Activated naive CD4-positive, alpha-beta T cell treated with anti-CD3 and anti-CD28 coated beads for 36 hours (primary cell): Measurements from ENCODE around the gene FSTL4. TPM values are rescaled to one million over a fixed set of nuclear protein-coding genes. Genes with fewer than 3 reads are reported as not detected.

Experiments used
- CTCF ChIA-PET: fragments of 350-600 bp; sonication (Branson Sonifier 250); formaldehyde crosslinking; loops from one replicate; lab custom pipeline; 2021; ENCODE audit warnings: antibody characterized with exemption; lab: Charles Lee
- DNase-seq: peaks from one replicate; pipeline ENCODE4 v3.0.0-alpha.2; 2020
- H3K27ac Mint-ChIP-seq: one replicate; pipeline ENCODE4 v1.8.0; 2021; ENCODE audit warnings: mild to moderate bottlenecking, mixed read lengths
- H3K27me3 Mint-ChIP-seq: one replicate; pipeline ENCODE4 v1.8.0; 2021; ENCODE audit warnings: low read depth, mixed read lengths
- H3K36me3 Mint-ChIP-seq: one replicate; pipeline ENCODE4 v1.8.0; 2021; ENCODE audit warnings: low read depth, mixed read lengths
- H3K4me1 Mint-ChIP-seq: one replicate; pipeline ENCODE4 v1.8.0; 2021; ENCODE audit warnings: low read depth, mixed read lengths
- H3K4me3 Mint-ChIP-seq: one replicate; pipeline ENCODE4 v1.8.0; 2021; ENCODE audit warnings: mild to moderate bottlenecking, moderate library complexity, mixed read lengths
- H3K9me3 Mint-ChIP-seq: one replicate; pipeline ENCODE4 v1.8.0; 2021; ENCODE audit warnings: mixed read lengths
- intact Hi-C: fragments of 100-400 bp; cut with micrococcal nuclease; formaldehyde crosslinking; loops from one replicate; pipeline ENCODE4 v1.15.1; 2023
- total RNA-seq, 2 experiments: library from RNA; stranded (reverse); gene quantifications; one replicate each; pipeline ENCODE4 v1.2.3, GENCODE V29; 2021

FSTL4 gene
- under 1 TPM; 0.29 to 0.30 TPM for total RNA-seq

- Mint-ChIP-seq H3K4me3 (peak within 1 kb of the TSS; percentile 65), H3K27me3 (peaks cover 54% of the 10 kb centered on the region), H3K4me1 (peaks cover 12% of the 10 kb centered on the region), H3K27ac (no peak within 1 kb of the TSS), H3K9me3 (no peaks in the 10 kb centered on the region), H3K36me3 (no peaks in the 10 kb centered on the region)
- CTCF ChIA-PET: interaction anchor here (0.9 kb wide), 1 partner anchor 12 kb away, joined by 3 read pairs; no protein-coding TSS in a partner anchor
- peak; percentile 27 for DNase-seq
- intact Hi-C loops: loop anchor here (10.0 kb wide), 1 partner anchor 332 kb away; no protein-coding TSS in a partner anchor
Observed at GRCh38 chr5:133612249-133612860, at the start of gene FSTL4. TSS of gene FSTL4 (minus strand) at chr5:133612541.

- intact Hi-C loops: no loop called here
- Mint-ChIP-seq H3K9me3 (no peaks in the 10 kb centered on the region), H3K4me1 (no peaks in the 10 kb centered on the region), H3K4me3 (no peak overlapping the region), H3K36me3 (no peaks in the 10 kb centered on the region), H3K27ac (no peak overlapping the region), H3K27me3 (peaks cover 4% of the 10 kb centered on the region)
- CTCF ChIA-PET: no interaction called here
- DNase-seq: no peak
Observed at GRCh38 chr5:133661389-133661788, 49.0 kb upstream of the FSTL4 start.

GRCh38 chr5:133658327-133658726 is 46.0 kb upstream of the FSTL4 start:
- DNase-seq: no peak
- CTCF ChIA-PET: interaction anchor here (0.6 to 1.0 kb wide), 5 partner anchors 9 to 171 kb away, joined by 3 to 4 read pairs (median 3); no protein-coding TSS in a partner anchor
- H3K27me3 Mint-ChIP-seq: peaks cover 6% of the 10 kb centered on the region
- intact Hi-C loops: no loop called here
- H3K27ac Mint-ChIP-seq: no peak overlapping the region
- H3K4me1 Mint-ChIP-seq: no peaks in the 10 kb centered on the region
- no peaks in the 10 kb centered on the region for H3K36me3 Mint-ChIP-seq
- H3K4me3 Mint-ChIP-seq: no peak overlapping the region
- H3K9me3 Mint-ChIP-seq: no peaks in the 10 kb centered on the region

GRCh38 chr5:133657036-133657435 is 44.7 kb upstream of the FSTL4 start:
- intact Hi-C loops: no loop called here
- Mint-ChIP-seq H3K4me3 (no peak overlapping the region), H3K9me3 (no peaks in the 10 kb centered on the region), H3K27ac (no peak overlapping the region), H3K27me3 (peaks cover 5% of the 10 kb centered on the region), H3K4me1 (no peaks in the 10 kb centered on the region), H3K36me3 (no peaks in the 10 kb centered on the region)
- no peak for DNase-seq
- CTCF ChIA-PET: interaction anchor here (0.7 kb wide), 1 partner anchor 121 kb away, joined by 4 read pairs; no protein-coding TSS in a partner anchor

- peaks cover 5% of the 10 kb centered on the region for H3K27me3 Mint-ChIP-seq
- no peaks in the 10 kb centered on the region for H3K4me1 Mint-ChIP-seq
- H3K9me3 Mint-ChIP-seq: no peaks in the 10 kb centered on the region
- H3K4me3 Mint-ChIP-seq: no peak overlapping the region
- no peaks in the 10 kb centered on the region for H3K36me3 Mint-ChIP-seq
- no peak overlapping the region for H3K27ac Mint-ChIP-seq
- CTCF ChIA-PET: interaction anchor here (2.2 kb wide), 1 partner anchor 214 kb away, joined by 5 read pairs; no protein-coding TSS in a partner anchor
- DNase-seq: no peak
- intact Hi-C loops: no loop called here
Observed at GRCh38 chr5:133655966-133656365, 43.6 kb upstream of the FSTL4 start.

GRCh38 chr5:133653760-133654049 is 41.4 kb upstream of the FSTL4 start:
- Mint-ChIP-seq H3K36me3 (no peaks in the 10 kb centered on the region), H3K4me1 (no peaks in the 10 kb centered on the region), H3K9me3 (no peaks in the 10 kb centered on the region), H3K27ac (no peak overlapping the region), H3K27me3 (peaks cover 5% of the 10 kb centered on the region), H3K4me3 (no peak overlapping the region)
- CTCF ChIA-PET: interaction anchor here (0.6 kb wide), 1 partner anchor 726 kb away, joined by 3 read pairs; no protein-coding TSS in a partner anchor
- DNase-seq: no peak
- intact Hi-C loops: no loop called here

- H3K4me3 Mint-ChIP-seq: no peak overlapping the region
- CTCF ChIA-PET: interaction anchor here (0.6 to 1.1 kb wide), 2 partner anchors 230 to 726 kb away, joined by 3 read pairs; no protein-coding TSS in a partner anchor
- H3K9me3 Mint-ChIP-seq: no peaks in the 10 kb centered on the region
- no peaks in the 10 kb centered on the region for H3K4me1 Mint-ChIP-seq
- H3K27me3 Mint-ChIP-seq: peaks cover 5% of the 10 kb centered on the region
- intact Hi-C loops: no loop called here
- H3K36me3 Mint-ChIP-seq: no peaks in the 10 kb centered on the region
- no peak for DNase-seq
- no peak overlapping the region for H3K27ac Mint-ChIP-seq
Observed at GRCh38 chr5:133652951-133653759, 40.8 kb upstream of the FSTL4 start.

- intact Hi-C loops: no loop called here
- Mint-ChIP-seq H3K4me1 (no peaks in the 10 kb centered on the region), H3K9me3 (no peaks in the 10 kb centered on the region), H3K27me3 (peaks cover 16% of the 10 kb centered on the region), H3K36me3 (no peaks in the 10 kb centered on the region), H3K4me3 (no peak overlapping the region), H3K27ac (no peak overlapping the region)
- DNase-seq: no peak
- CTCF ChIA-PET: interaction anchor here (1.0 kb wide), 1 partner anchor 19 kb away, joined by 3 read pairs; no protein-coding TSS in a partner anchor
Observed at GRCh38 chr5:133644000-133644865, 31.9 kb upstream of the FSTL4 start.

GRCh38 chr5:133643365-133643764 is 31.0 kb upstream of the FSTL4 start:
- CTCF ChIA-PET: no interaction called here
- Mint-ChIP-seq H3K27me3 (peaks cover 19% of the 10 kb centered on the region), H3K27ac (no peak overlapping the region), H3K9me3 (no peaks in the 10 kb centered on the region), H3K4me1 (no peaks in the 10 kb centered on the region), H3K4me3 (no peak overlapping the region), H3K36me3 (no peaks in the 10 kb centered on the region)
- intact Hi-C loops: no loop called here
- DNase-seq: no peak

- CTCF ChIA-PET: no interaction called here
- intact Hi-C loops: no loop called here
- DNase-seq: no peak
- H3K9me3 Mint-ChIP-seq: no peaks in the 10 kb centered on the region
- H3K4me3 Mint-ChIP-seq: no peak overlapping the region
- no peaks in the 10 kb centered on the region for H3K4me1 Mint-ChIP-seq
- H3K27ac Mint-ChIP-seq: no peak overlapping the region
- peaks cover 24% of the 10 kb centered on the region for H3K27me3 Mint-ChIP-seq
- H3K36me3 Mint-ChIP-seq: no peaks in the 10 kb centered on the region
Observed at GRCh38 chr5:133642153-133642722, 29.9 kb upstream of the FSTL4 start.

GRCh38 chr5:133641683-133642082 is 29.3 kb upstream of the FSTL4 start:
- H3K4me3 Mint-ChIP-seq: no peak overlapping the region
- no peak for DNase-seq
- CTCF ChIA-PET: no interaction called here
- H3K4me1 Mint-ChIP-seq: no peaks in the 10 kb centered on the region
- no peaks in the 10 kb centered on the region for H3K9me3 Mint-ChIP-seq
- H3K27me3 Mint-ChIP-seq: peaks cover 24% of the 10 kb centered on the region
- intact Hi-C loops: no loop called here
- H3K36me3 Mint-ChIP-seq: no peaks in the 10 kb centered on the region
- no peak overlapping the region for H3K27ac Mint-ChIP-seq
